GM18873 (cell line): ENCODE data around the gene SHROOM4.

ENCODE experiments used
- ATAC-seq: cut with Tn5 transposase; IDR thresholded peaks from one replicate; pipeline ENCODE4 v1.9.1; 2021; ENCODE audit warnings: mild to moderate bottlenecking, moderate library complexity, moderate number of reproducible peaks; ENCODE audit not compliant: unreplicated experiment, low FRiP score

The SHROOM4 gene

DNA sequence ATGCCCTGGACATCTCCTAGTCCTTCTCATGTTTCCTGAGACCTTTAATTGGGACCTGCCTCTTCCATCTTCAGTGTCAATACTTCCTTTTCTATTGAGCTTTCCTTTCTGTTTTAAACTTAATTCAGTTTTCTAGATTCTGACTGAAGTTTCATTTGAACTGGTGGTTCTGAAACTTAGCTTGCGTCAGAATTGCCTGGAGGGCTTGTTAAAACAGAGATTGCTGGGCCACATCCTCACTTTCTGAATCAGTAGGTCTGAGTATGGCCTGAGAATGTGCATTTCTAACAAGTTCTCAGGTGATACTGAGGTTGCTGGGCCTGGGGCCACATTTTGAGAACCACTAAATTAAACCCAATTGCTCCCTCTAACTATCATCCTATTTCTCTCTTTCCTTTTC lies 191.2 kb downstream of the SHROOM4 start:
- no peak for ATAC-seq

- ATAC-seq, result no peak
Observed at GRCh38 chrX:50618788-50619558, 195.0 kb downstream of the SHROOM4 start.

DNA sequence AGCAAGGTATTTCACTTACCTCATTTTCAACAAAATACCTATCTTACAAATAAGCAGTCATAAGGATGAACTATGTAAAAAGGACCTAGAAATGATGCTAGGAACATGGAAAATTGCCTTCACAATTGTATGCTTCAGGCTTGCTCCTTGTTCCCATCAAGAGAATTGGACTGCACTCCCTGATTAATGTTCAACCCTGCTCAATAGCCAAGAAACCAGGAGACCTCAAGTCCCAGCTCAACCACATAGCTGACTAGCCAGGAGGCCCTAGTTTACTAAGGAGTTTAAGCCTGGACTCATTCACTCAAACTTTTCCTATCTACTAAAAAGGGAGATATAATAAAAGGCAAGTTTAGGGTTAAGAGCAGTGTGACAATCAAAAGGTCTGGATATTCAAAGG lies 196.8 kb downstream of the SHROOM4 start:
- no peak for ATAC-seq

DNA sequence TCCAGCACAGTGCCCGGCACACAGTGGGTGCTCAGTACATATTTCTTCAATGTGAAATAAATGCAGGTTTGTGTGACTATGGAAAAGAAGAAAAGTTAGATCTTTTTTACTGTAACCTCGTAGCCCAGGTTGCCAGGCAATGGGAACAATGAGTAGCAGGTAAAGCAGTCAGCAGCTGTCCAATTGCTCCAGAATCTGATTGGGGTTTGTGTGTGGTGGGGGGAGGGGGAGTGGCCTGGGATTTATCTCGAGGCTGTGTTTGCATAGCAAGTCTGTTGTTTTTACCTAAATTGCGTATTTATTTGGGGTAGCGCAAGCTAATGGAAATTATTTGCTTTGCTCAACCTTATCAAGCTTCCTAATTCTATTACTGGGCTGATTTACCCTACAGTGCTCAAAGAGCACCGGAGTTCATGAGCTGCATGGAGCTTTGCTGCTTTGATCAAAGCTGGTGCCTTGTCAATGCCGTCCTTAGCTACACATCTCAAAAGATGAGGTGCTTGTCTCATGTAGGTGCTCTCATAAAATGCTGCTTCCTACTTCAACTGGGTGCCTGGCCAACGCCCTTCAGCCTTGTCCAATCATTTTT lies 198.3 kb downstream of the SHROOM4 start:
- ATAC-seq, result no peak

GRCh38 chrX:50614460-50614859 lies 199.5 kb downstream of the SHROOM4 start:
- ATAC-seq, result no peak

- ATAC-seq, result no peak
Observed at GRCh38 chrX:50613846-50614245, 200.1 kb downstream of the SHROOM4 start.

DNA sequence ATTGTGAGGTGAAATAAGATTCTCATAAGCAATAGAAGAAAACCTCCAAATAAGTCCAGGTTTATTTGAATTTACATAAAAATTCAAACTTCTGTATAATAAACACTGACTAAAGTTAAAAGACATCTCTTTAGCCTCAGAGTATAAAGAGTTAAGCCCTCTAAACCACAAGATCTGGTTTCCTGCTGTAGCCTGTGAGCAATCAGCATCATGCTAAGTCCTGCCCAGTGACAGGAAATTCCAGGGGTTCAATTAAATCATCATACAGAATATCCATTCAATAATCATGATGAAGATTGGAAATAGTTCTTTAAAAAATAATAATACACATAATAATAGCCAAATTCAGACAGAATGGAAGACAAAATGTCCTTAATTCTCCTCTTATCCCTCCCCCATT lies 204.2 kb downstream of the SHROOM4 start:
- ATAC-seq, result no peak

DNA sequence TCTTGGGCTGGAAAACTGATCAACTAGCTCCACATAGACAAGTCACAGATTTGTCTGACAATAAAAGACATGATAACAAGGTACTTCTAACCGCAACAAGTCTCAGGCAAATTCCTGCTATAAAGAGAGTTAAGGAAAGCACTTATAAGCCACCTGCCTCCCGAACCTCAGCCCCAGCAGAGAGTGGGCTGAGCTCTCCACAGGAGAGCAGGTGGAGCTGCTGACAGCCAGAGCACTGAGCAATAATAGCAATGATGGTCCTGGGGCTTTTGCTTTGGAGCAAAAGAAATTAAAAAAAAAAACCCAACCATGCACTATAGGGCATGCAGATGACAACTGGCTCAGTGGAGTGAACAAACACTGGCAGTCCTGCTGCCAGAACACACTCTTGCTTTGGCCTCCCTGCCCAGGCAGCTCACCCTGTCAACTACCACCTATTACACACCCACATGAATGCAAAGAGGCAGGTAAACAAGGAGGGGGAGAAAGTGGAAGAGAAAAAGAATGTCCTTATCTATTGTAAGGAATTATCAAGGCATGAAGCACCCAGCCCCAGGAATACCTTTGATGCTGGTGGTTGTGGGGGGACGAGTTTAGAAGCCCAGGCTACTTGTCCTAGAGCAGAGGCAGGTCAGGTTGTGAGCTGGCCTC lies 207.6 kb downstream of the SHROOM4 start:
- ATAC-seq, result no peak

GRCh38 chrX:50596056-50596455 lies 217.9 kb downstream of the SHROOM4 start:
- ATAC-seq, result no peak

- no peak for ATAC-seq
Observed at GRCh38 chrX:50594788-50595187, 219.2 kb downstream of the SHROOM4 start.

DNA sequence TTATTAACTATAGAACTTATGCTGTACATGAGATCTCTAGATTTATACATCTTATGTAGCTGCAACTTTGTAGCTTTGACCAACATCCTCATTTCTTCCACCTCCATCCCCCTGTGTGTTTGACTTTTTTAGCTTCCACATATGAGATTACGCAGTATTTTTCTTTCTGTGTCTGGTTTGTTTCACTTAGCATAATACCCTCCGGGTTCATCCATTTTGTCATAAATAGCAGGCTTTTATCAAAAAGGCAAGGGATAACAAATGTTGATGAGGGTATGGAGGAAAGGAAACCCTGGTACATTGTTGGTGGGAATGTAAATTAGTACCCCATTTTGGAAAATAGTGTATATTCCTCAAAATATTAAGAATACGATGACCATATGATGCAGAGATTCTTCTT lies 227.0 kb downstream of the SHROOM4 start:
- ATAC-seq, result no peak

DNA sequence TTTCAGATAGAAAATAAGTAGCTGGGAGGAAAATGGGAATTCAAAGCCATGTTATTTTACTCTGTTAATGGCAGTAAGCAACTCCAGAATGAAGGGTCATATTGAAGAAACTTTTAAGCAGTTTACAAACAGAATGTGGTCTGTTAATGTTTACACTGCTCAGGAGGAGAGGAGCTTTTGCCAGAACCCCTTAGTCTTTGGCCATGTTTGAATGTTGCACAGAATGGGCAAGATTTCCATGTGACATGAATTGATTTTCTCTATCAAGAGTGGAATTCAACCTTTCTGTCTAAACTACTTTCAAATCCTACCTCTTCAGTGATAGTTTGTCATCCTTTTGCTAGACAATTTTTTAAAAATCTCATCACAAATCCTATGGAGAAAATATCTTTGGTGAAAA lies 227.6 kb downstream of the SHROOM4 start:
- ATAC-seq, result no peak

DNA sequence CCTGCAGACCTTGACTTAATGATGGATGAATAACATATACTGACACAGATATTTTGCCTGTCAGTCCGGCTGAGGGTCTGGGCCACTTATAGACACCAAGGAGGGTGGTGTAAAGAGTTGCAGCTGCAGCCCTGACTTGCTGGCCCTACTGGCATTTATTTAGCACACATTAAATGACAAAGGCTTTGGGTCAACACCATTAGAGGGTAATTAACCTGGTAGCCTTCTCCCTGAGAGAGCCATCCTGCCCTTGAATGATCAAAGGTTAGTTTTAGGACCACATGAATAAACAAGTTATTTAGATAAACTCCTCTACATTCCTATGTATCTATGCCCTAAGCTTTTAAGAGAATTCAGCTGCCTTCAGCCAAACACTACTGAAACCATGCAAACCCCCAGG lies 232.6 kb downstream of the SHROOM4 start:
- no peak for ATAC-seq

- ATAC-seq, result peak; percentile 50
Observed at GRCh38 chrX:50579955-50580354, 234.0 kb downstream of the SHROOM4 start.

DNA sequence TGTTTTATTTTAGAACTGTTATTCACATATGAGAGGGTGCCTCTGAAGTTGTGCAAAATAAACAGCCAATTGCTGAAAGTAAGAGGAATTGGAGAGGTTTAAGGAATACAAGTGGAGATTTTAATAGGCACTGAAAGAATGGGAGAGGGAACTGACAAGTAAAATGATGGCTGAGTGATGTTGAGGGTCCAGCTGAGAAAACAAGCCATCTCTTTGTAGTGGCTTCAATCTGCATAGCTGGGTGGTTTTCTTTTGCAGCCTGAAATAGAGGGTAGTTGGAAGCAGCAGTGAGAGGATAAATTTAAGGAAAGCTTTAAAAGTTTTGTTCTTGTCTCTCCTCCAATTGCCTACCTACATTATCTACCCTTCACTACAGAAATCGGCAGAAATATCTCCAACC lies 236.7 kb downstream of the SHROOM4 start:
- no peak for ATAC-seq

GRCh38 chrX:50567636-50568035 lies 246.4 kb downstream of the SHROOM4 start:
- no peak for ATAC-seq

GRCh38 chrX:50565718-50566117 lies 248.3 kb downstream of the SHROOM4 start:
- ATAC-seq, result no peak
